Gastrocnemius medialis (tissue), 4 donors: ENCODE data around the gene RCOR3. TPM values are rescaled to one million over a fixed set of nuclear protein-coding genes. Genes with fewer than 3 reads are reported as not detected.

ENCODE experiments used
- ATAC-seq, 2 donors: fragments of 150-250 bp; one replicate each; pipeline ENCODE4 v1.9.1; 2016
- DNase-seq, 2 donors: peaks; one replicate each; pipeline ENCODE4 v3.0.0-alpha.2; 2019
- H3K27ac ChIP-seq, 4 donors: fragments of 200-600 bp; sonication (generic); 1 replicate in 1 of 4; 2 replicates in 3 of 4; pipeline ENCODE4 v1.5.1; 2016 to 2018; ENCODE audit warnings: mild to moderate bottlenecking in 2 of 4, moderate library complexity in 1 of 4
- H3K27me3 ChIP-seq, 3 donors: fragments of 200-600 bp; sonication (generic) in 2 of 3; 1 replicate in 1 of 3; 2 replicates in 2 of 3; pipeline versions ENCODE4 v1.5.1 to v1.6.0; 2016 to 2019; ENCODE audit warnings: mild to moderate bottlenecking in 1 of 3, moderate library complexity in 1 of 3
- H3K36me3 ChIP-seq, 2 donors: fragments of 200-600 bp; sonication (generic) in 1 of 2; one replicate each; pipeline ENCODE4 v1.5.1; 2017 to 2018
- H3K4me1 ChIP-seq, 2 donors: fragments of 200-600 bp; sonication (generic) in 1 of 2; one replicate each; pipeline ENCODE4 v1.5.1; 2016 to 2017; ENCODE audit warnings: mild to moderate bottlenecking in 2 of 2
- H3K4me3 ChIP-seq, 4 donors: fragments of 200-600 bp; sonication (generic) in 3 of 4; 1 replicate in 1 of 4; 2 replicates in 3 of 4; pipeline ENCODE4 v1.5.1; 2016 to 2019; ENCODE audit warnings: mild to moderate bottlenecking in 2 of 4
- H3K9me3 ChIP-seq, 3 donors: fragments of 200-600 bp; sonication (generic) in 2 of 3; 1 replicate in 1 of 3; 2 replicates in 2 of 3; pipeline ENCODE4 v1.5.1; 2016 to 2019
- CTCF ChIP-seq, 5 experiments: fragments of 450-650 bp in 3 of 5; fragments of 200-600 bp in 2 of 5; sonication (generic) in 2 of 5; IDR thresholded peaks in 4 of 5; conservative IDR thresholded peaks in 1 of 5; 1 replicate in 4 of 5; 2 replicates in 1 of 5; pipeline ENCODE4 v1.5.1; 2016 to 2019; ENCODE audit warnings: antibody characterized with exemption in 5 of 5, mild to moderate bottlenecking in 3 of 5, moderate library complexity in 3 of 5
- POLR2A ChIP-seq, 2 donors: fragments of 450-650 bp; IDR thresholded peaks; one replicate each; pipeline ENCODE4 v1.6.1; 2017; ENCODE audit warnings: antibody characterized with exemption in 2 of 2, mild to moderate bottlenecking in 2 of 2, moderate library complexity in 2 of 2
- in situ Hi-C, 4 donors: fragments of 200-750 bp; cut with MboI; loops; one replicate each; pipeline versions ENCODE4 v1.15.0 to v1.8.0; 2017; ENCODE audit warnings: low sequenced_read_pairs in 4 of 4
- intact Hi-C: fragments of 100-400 bp; cut with DNase I; formaldehyde crosslinking; loops from one replicate; pipeline ENCODE4 v1.15.1; 2023; ENCODE audit warnings: low total_unique reads
- total RNA-seq, 4 donors: library from RNA; depleted of rRNA; stranded (reverse); fragments of >200 nt; gene quantifications; one replicate each; pipeline versions ENCODE4 v1.1.0 to v1.2.3, GENCODE V29; 2016

RCOR3 gene
- total RNA-seq, 4 donors from 2014 or later: 41.3 to 72.9 (median 61.3) TPM

DNA sequence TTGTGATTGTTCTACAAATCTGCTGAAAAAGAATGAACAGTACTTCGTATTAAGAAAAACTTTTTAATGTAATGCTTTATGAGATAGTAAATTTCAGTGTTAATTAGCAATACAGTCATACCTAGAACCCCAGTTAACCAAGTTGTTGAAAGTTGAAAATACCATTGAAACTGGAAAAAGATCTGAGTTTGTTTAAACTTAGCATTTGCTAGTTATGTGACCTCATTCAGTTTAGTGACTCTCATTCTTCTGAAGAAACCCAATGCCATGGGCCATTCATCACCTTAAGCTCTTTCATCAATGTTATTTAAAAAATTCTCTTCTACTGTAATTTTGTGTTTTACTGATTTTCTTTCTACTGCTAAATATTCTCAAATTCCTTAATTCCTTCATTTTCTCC lies 20.2 kb downstream of the RCOR3 start:
- no peaks in the 10 kb centered on the region for H3K9me3 ChIP-seq
- intact Hi-C loops: no loop called here
- ATAC-seq (no peak), DNase-seq (no peak)
- no peaks in the 10 kb centered on the region for H3K27me3 ChIP-seq
- TF ChIP-seq CTCF (IDR thresholded peaks at IDR 0.05 in 4 of 5, conservative IDR thresholded peaks at IDR 0.05 in 1 of 5): no peak
- TF ChIP-seq POLR2A (IDR thresholded peaks at IDR 0.05): no peak
- peaks cover 0 to 15% of the 10 kb centered on the region in 2 donors for H3K4me1 ChIP-seq
- in situ Hi-C loops: no loop called here
- H3K4me3 ChIP-seq: no peak overlapping the region
- no peak overlapping the region for H3K27ac ChIP-seq
- peaks cover 7 to 83% of the 10 kb centered on the region in 2 donors for H3K36me3 ChIP-seq

GRCh38 chr1:211280910-211281309 lies 21.7 kb downstream of the RCOR3 start:
- TF ChIP-seq POLR2A (IDR thresholded peaks at IDR 0.05) (no peak), CTCF (IDR thresholded peaks at IDR 0.05 in 4 of 5, conservative IDR thresholded peaks at IDR 0.05 in 1 of 5) (no peak)
- ATAC-seq (peak in 1 of 2 donors; percentile 41), DNase-seq (no peak)
- Histone ChIP-seq H3K4me1 (peaks cover 0 to 8% of the 10 kb centered on the region in 2 donors), H3K4me3 (no peak overlapping the region), H3K36me3 (peaks cover 7 to 82% of the 10 kb centered on the region in 2 donors), H3K27ac (peak overlapping the region; percentile 29 to 59 (median 52)), H3K27me3 (no peaks in the 10 kb centered on the region), H3K9me3 (no peaks in the 10 kb centered on the region)
- intact Hi-C loops (no loop called here), in situ Hi-C loops (no loop called here)

- DNase-seq (no peak), ATAC-seq (peak in 1 of 2 donors; percentile 73)
- H3K9me3 ChIP-seq: no peaks in the 10 kb centered on the region
- peaks cover 7 to 76% of the 10 kb centered on the region in 2 donors for H3K36me3 ChIP-seq
- in situ Hi-C loops (no loop called here), intact Hi-C loops (no loop called here)
- no peaks in the 10 kb centered on the region for H3K27me3 ChIP-seq
- TF ChIP-seq CTCF (IDR thresholded peaks at IDR 0.05 in 4 of 5, conservative IDR thresholded peaks at IDR 0.05 in 1 of 5) (no peak), POLR2A (IDR thresholded peaks at IDR 0.05) (no peak)
- no peak overlapping the region for H3K4me3 ChIP-seq
- peak overlapping the region; percentile 29 to 59 (median 52) for H3K27ac ChIP-seq
- peaks cover 0 to 8% of the 10 kb centered on the region in 2 donors for H3K4me1 ChIP-seq
These were observed 22.3 kb downstream of the RCOR3 start for GRCh38 chr1:211281320-211282022.

- in situ Hi-C loops: no loop called here
These were observed 22.8 kb downstream of the RCOR3 start for GRCh38 chr1:211282023-211282373.

More at GRCh38 chr1:211282023-211282373, 22.8 kb downstream of the RCOR3 start:
- no peak for TF ChIP-seq CTCF (IDR thresholded peaks at IDR 0.05 in 4 of 5, conservative IDR thresholded peaks at IDR 0.05 in 1 of 5)
- no peak for TF ChIP-seq POLR2A (IDR thresholded peaks at IDR 0.05)
- H3K4me1 ChIP-seq: peaks cover 4 to 11% of the 10 kb centered on the region in 2 donors
- intact Hi-C loops: no loop called here
- H3K27ac ChIP-seq: peak overlapping the region in 3 of 4 donors; percentile 29 to 59 (median 51)
- no peaks in the 10 kb centered on the region for H3K27me3 ChIP-seq
- peaks cover 7 to 75% of the 10 kb centered on the region in 2 donors for H3K36me3 ChIP-seq
- H3K9me3 ChIP-seq: no peaks in the 10 kb centered on the region
- ATAC-seq (no peak), DNase-seq (no peak)
- no peak overlapping the region for H3K4me3 ChIP-seq
